HCT116 (cell line): ENCODE measurements around the gene PHOX2A. TPM values are rescaled to one million over a fixed set of nuclear protein-coding genes. Genes with fewer than 3 reads are reported as not detected.

Experiments used
- ATAC-seq: fragments of 200-7000 bp; cut with Tn5 transposase; 2 replicates; pipeline ENCODE4 v1.9.1; 2020; ENCODE audit warnings: mild to moderate bottlenecking, moderate library complexity
- BruUV-seq: library from RNA; stranded (reverse); fragments of 400-500 nt; replicated peaks from 2 replicates; lab custom pipeline; 2021; lab: Mats Ljungman, UMichigan
- CTCF ChIA-PET: fragments of 300-600 bp; sonication (Branson Sonifier 250); formaldehyde crosslinking; loops from one replicate; lab custom pipeline; 2021; ENCODE audit warnings: antibody characterized with exemption; lab: Charles Lee
- POLR2A ChIA-PET: fragments of 300-600, 350-600 bp; sonication (Branson Sonifier 250); formaldehyde crosslinking; loops from one replicate; lab custom pipeline; 2021; ENCODE audit warnings: antibody characterized with exemption; lab: Charles Lee
- RAD21 ChIA-PET, 2 experiments: fragments of 300-600 bp; sonication (Branson Sonifier 250); formaldehyde crosslinking; loops; one replicate each; lab custom pipeline; 2023; ENCODE audit warnings: low total read pairs in 2 of 2; ENCODE audit not compliant: uncharacterized antibody in 2 of 2, unreplicated experiment in 2 of 2, low non-redundant PET in 1 of 2; lab: Charles Lee
- DNase-seq: peaks from one replicate; pipeline ENCODE4 v3.0.0-alpha.2; 2010; ENCODE audit warnings: low read depth, low spot score
- H2AFZ ChIP-seq: fragments of 200-600 bp; shearing (Covaris generic), sonication (generic); 2 replicates; pipeline ENCODE4 v1.6.1; 2017; ENCODE audit warnings: low read depth, mixed run types, mixed read lengths, antibody characterized with exemption, low read length; ENCODE audit not compliant: poor library complexity, severe bottlenecking
- H3K27ac ChIP-seq: 2 replicates; pipeline ENCODE4 v1.5.1; 2012; ENCODE audit warnings: low read depth, low read length
- H3K27me3 ChIP-seq: fragments of 200-600 bp; sonication (generic); 2 replicates; pipeline ENCODE4 v1.6.1; 2016; ENCODE audit warnings: mixed run types, low read length, mixed read lengths; ENCODE audit not compliant: insufficient read depth
- H3K36me3 ChIP-seq, 2 experiments: fragments of 200-500 bp in 1 of 2; fragments of 200-600 bp in 1 of 2; sonication (Bioruptor generic) in 1 of 2; sonication (generic) in 1 of 2; 2 replicates each; pipeline versions ENCODE4 v1.5.1 to v1.6.1; 2014 to 2016; ENCODE audit warnings: low read length in 2 of 2, inconsistent platforms in 1 of 2, mixed read lengths in 1 of 2, mixed run types in 1 of 2; ENCODE audit not compliant: insufficient read depth in 2 of 2, control insufficient read depth in 1 of 2
- H3K4me1 ChIP-seq, 2 experiments: fragments of 200-600 bp in 1 of 2; sonication (generic) in 1 of 2; 2 replicates each; pipeline versions ENCODE4 v1.5.1 to v1.6.1; 2012 to 2017; ENCODE audit warnings: low read length in 2 of 2, inconsistent platforms in 1 of 2, mild to moderate bottlenecking in 1 of 2, mixed read lengths in 1 of 2, mixed run types in 1 of 2, moderate library complexity in 1 of 2; ENCODE audit not compliant: insufficient read depth in 2 of 2, control insufficient read depth in 1 of 2
- H3K4me2 ChIP-seq: fragments of 200-600 bp; sonication (generic); 2 replicates; pipeline ENCODE4 v1.6.1; 2017; ENCODE audit warnings: mixed run types, low read length, mixed read lengths
- H3K4me3 ChIP-seq, 2 experiments: fragments of 200-600 bp in 1 of 2; sonication (generic) in 1 of 2; replicated peaks in 1 of 2; 2 replicates each; pipeline ENCODE4 v1.5.1; 2011 to 2016; ENCODE audit warnings: low read length in 2 of 2, control low read depth in 1 of 2, low read depth in 1 of 2, mild to moderate bottlenecking in 1 of 2, mixed read lengths in 1 of 2, mixed run types in 1 of 2
- H3K79me2 ChIP-seq: fragments of 200-600 bp; sonication (generic); 2 replicates; pipeline ENCODE4 v1.6.1; 2017; ENCODE audit warnings: mild to moderate bottlenecking, mixed run types, low read length, moderate library complexity, mixed read lengths; ENCODE audit not compliant: insufficient read depth
- H3K9ac ChIP-seq: fragments of 200-600 bp; sonication (generic); 2 replicates; pipeline ENCODE4 v1.6.1; 2016; ENCODE audit warnings: low read length, mixed read lengths
- H3K9me2 ChIP-seq: fragments of 200-600 bp; sonication (generic), shearing (Covaris generic); 2 replicates; pipeline ENCODE4 v1.6.1; 2017; ENCODE audit warnings: mixed run types, mild to moderate bottlenecking, moderate library complexity; ENCODE audit not compliant: insufficient read depth
- H3K9me3 ChIP-seq, 2 experiments: fragments of 200-500 bp in 1 of 2; fragments of 200-600 bp in 1 of 2; sonication (Bioruptor generic) in 1 of 2; sonication (generic) in 1 of 2; 2 replicates each; pipeline ENCODE4 v1.6.1; 2014 to 2017; ENCODE audit warnings: low read length in 2 of 2, mixed read lengths in 2 of 2, inconsistent platforms in 1 of 2, low read depth in 1 of 2, mild to moderate bottlenecking in 1 of 2, mixed run types in 1 of 2, moderate library complexity in 1 of 2; ENCODE audit not compliant: control insufficient read depth in 1 of 2, insufficient read depth in 1 of 2
- H4K20me1 ChIP-seq: fragments of 200-600 bp; sonication (generic), shearing (Covaris generic); 2 replicates; pipeline ENCODE4 v1.6.1; 2017; ENCODE audit warnings: mixed run types, mild to moderate bottlenecking, moderate library complexity; ENCODE audit not compliant: insufficient read depth
- CEBPB ChIP-seq: IDR thresholded peaks from 2 replicates; pipeline ENCODE4 v1.6.1; 2012; ENCODE audit warnings: low read depth
- ELF1 ChIP-seq: IDR thresholded peaks from 2 replicates; pipeline ENCODE4 v1.6.1; 2012; ENCODE audit warnings: low read depth, borderline replicate concordance
- EZH2phosphoT487 ChIP-seq: fragments of 200-600 bp; IDR thresholded peaks from 2 replicates; pipeline ENCODE4 v1.6.1; 2018; ENCODE audit warnings: antibody characterized with exemption, borderline replicate concordance
- RAD21 ChIP-seq: IDR thresholded peaks from 2 replicates; pipeline ENCODE4 v1.6.1; 2012; ENCODE audit warnings: low read depth, mild to moderate bottlenecking
- SIN3A ChIP-seq: IDR thresholded peaks from 2 replicates; pipeline ENCODE4 v1.6.1; 2012; ENCODE audit warnings: low read depth
- SP1 ChIP-seq: IDR thresholded peaks from 2 replicates; pipeline ENCODE4 v1.6.1; 2012; ENCODE audit warnings: low read depth
- TCF7L2 ChIP-seq: IDR thresholded peaks from 2 replicates; pipeline ENCODE4 v1.7.0; 2011; ENCODE audit warnings: borderline replicate concordance, inconsistent platforms; ENCODE audit not compliant: insufficient read depth, insufficient read length; ENCODE audit errors: extremely low read depth
- YY1 ChIP-seq: IDR thresholded peaks from 2 replicates; pipeline ENCODE4 v1.6.1; 2011; ENCODE audit warnings: low read length, low read depth, moderate library complexity, mild to moderate bottlenecking; ENCODE audit not compliant: insufficient replicate concordance; ENCODE audit errors: extremely low read depth
- ZNF274 ChIP-seq: fragments of 200-500 bp; sonication (Bioruptor generic); IDR thresholded peaks from 2 replicates; pipeline ENCODE4 v1.6.1; 2014; ENCODE audit warnings: mild to moderate bottlenecking, low read depth, low read length, inconsistent platforms
- intact Hi-C: fragments of 100-400 bp; cut with micrococcal nuclease; formaldehyde crosslinking; loops from 2 replicates; pipeline ENCODE4 v1.10.0; 2022
- total RNA-seq: library from RNA; stranded (reverse); gene quantifications from one replicate; pipeline ENCODE4 v1.2.1, GENCODE V29; 2021; ENCODE audit not compliant: unreplicated experiment
- TF ChIP-seq, protein P1 (sequence below): IDR thresholded peaks from 2 replicates; pipeline ENCODE4 v1.6.1; 2011; ENCODE audit warnings: mild to moderate bottlenecking, low read length, moderate library complexity; ENCODE audit not compliant: insufficient replicate concordance; ENCODE audit errors: extremely low read depth
- TF ChIP-seq, protein P2 (sequence below), 3 experiments: fragments of 200-600 bp in 1 of 3; sonication (generic) in 1 of 3; IDR thresholded peaks in 2 of 3; conservative IDR thresholded peaks in 1 of 3; 2 replicates each; pipeline ENCODE4 v1.5.1; 2012 to 2017; ENCODE audit warnings: low read depth in 2 of 3, low read length in 2 of 3, antibody characterized with exemption in 1 of 3, borderline replicate concordance in 1 of 3, control low read depth in 1 of 3, mild to moderate bottlenecking in 1 of 3, mixed read lengths in 1 of 3, mixed run types in 1 of 3, moderate library complexity in 1 of 3; ENCODE audit not compliant: insufficient read depth in 1 of 3
- TF ChIP-seq, protein P3 (sequence below): IDR thresholded peaks from 2 replicates; pipeline ENCODE4 v1.6.1; 2012

Gene PHOX2A
- total RNA-seq, 1 experiment from 2014 or later, result not detected

DNA sequence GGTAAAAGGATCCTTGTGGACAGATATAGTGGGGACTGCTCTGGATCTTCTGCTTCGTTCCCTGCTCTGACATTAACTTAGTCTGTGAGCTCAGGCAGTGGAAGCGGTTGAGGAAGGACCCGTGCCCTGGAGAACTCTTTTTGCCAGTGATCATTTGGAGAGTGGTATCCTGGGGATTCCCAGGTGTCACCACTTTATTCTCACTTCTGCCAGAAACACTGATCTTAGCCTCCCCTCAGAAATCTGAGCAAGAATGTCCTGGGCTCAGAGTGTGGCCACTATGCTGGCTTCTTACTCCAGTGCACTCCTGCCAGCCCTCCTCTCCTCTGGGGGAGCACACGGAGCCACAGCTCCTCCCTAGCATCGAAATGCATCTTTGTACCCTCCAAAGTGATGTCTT, 7.6 kb upstream of the PHOX2A start (continued):
- TF ChIP-seq, protein P1, sequence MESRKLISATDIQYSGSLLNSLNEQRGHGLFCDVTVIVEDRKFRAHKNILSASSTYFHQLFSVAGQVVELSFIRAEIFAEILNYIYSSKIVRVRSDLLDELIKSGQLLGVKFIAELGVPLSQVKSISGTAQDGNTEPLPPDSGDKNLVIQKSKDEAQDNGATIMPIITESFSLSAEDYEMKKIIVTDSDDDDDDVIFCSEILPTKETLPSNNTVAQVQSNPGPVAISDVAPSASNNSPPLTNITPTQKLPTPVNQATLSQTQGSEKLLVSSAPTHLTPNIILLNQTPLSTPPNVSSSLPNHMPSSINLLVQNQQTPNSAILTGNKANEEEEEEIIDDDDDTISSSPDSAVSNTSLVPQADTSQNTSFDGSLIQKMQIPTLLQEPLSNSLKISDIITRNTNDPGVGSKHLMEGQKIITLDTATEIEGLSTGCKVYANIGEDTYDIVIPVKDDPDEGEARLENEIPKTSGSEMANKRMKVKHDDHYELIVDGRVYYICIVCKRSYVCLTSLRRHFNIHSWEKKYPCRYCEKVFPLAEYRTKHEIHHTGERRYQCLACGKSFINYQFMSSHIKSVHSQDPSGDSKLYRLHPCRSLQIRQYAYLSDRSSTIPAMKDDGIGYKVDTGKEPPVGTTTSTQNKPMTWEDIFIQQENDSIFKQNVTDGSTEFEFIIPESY, result no peak
- TF ChIP-seq, protein P2, sequence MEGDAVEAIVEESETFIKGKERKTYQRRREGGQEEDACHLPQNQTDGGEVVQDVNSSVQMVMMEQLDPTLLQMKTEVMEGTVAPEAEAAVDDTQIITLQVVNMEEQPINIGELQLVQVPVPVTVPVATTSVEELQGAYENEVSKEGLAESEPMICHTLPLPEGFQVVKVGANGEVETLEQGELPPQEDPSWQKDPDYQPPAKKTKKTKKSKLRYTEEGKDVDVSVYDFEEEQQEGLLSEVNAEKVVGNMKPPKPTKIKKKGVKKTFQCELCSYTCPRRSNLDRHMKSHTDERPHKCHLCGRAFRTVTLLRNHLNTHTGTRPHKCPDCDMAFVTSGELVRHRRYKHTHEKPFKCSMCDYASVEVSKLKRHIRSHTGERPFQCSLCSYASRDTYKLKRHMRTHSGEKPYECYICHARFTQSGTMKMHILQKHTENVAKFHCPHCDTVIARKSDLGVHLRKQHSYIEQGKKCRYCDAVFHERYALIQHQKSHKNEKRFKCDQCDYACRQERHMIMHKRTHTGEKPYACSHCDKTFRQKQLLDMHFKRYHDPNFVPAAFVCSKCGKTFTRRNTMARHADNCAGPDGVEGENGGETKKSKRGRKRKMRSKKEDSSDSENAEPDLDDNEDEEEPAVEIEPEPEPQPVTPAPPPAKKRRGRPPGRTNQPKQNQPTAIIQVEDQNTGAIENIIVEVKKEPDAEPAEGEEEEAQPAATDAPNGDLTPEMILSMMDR (IDR thresholded peaks at IDR 0.05 in 2 of 3, conservative IDR thresholded peaks at IDR 0.05 in 1 of 3; ENCODE audit: borderline replicate concordance in 1 of 3, insufficient read depth in 1 of 3, low read depth in 2 of 3, low read length in 2 of 3), result no peak
- TF ChIP-seq SIN3A (no peak), ELF1 (no peak), TCF7L2 (no peak)

DNA sequence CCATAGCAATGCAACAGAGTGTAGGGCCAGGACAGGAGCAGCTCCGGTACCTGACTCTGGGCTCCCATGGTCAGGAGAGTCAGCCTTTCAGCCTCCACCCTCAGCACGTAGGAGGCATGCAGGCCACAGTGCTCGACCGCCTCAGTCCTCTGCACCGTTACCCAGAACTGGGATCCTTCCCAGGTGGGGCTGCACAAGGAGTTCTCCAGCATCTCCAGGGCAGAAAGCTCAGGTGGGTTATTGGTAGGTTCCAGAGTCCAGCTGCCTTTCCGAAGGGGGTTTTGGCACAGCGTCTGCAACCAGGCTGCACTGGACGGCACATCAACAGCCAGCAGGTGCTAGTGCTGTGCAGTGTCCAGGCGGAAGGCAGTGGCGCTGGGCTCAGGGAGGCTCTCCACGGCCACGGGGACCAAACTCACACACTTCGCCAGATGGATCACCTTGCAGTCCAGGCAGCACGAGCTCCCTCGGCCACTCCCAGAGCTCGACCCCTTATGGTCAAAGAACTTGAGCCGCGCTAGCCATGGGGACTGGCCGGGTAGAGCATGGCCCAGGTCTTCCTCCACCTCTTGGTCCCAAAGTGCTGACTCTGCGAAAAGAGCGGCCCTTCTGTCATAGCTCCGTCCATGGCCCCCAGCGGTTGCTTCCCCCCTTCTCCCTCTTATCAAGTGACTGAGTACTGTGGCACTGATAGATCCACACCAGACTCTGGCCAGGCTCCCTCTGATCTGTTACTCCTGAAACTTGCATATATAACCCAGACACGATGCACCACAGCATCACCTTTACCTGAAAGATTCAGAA, 6.9 kb upstream of the PHOX2A start:
- ChIA-PET POLR2A (no interaction called here), RAD21 (no interaction called here), CTCF (interaction anchor here (1.3 kb wide), 1 partner anchor 12 kb away, joined by 3 read pairs; no protein-coding TSS in a partner anchor)
- intact Hi-C loops, result no loop called here
- no peaks in the 10 kb centered on the region for H3K9me3 ChIP-seq
- no peaks in the 10 kb centered on the region for H4K20me1 ChIP-seq
- no peaks in the 10 kb centered on the region; a peak in 1 of 4 replicates for H3K4me1 ChIP-seq
- no peaks in the 10 kb centered on the region for H3K9me2 ChIP-seq
- no peaks in the 10 kb centered on the region for H3K27me3 ChIP-seq
- no peak overlapping the region for H3K4me3 ChIP-seq
- DNase-seq (no peak), ATAC-seq (no peak)
- TF ChIP-seq CEBPB, result no peak
- TF ChIP-seq YY1, result no peak
- no peak for TF ChIP-seq TCF7L2
- TF ChIP-seq, protein P3, sequence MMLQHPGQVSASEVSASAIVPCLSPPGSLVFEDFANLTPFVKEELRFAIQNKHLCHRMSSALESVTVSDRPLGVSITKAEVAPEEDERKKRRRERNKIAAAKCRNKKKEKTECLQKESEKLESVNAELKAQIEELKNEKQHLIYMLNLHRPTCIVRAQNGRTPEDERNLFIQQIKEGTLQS, result no peak
- no peak for TF ChIP-seq SP1
- no peak for TF ChIP-seq ZNF274
- no peak for TF ChIP-seq RAD21
- no peak for TF ChIP-seq EZH2phosphoT487
- no peaks in the 10 kb centered on the region for H3K36me3 ChIP-seq
- no peak overlapping the region for H3K9ac ChIP-seq
- H3K79me2 ChIP-seq, result no peaks in the 10 kb centered on the region
- no peak overlapping the region for H3K4me2 ChIP-seq
- H2AFZ ChIP-seq, result no peak overlapping the region
- no peak overlapping the region for H3K27ac ChIP-seq
- BruUV-seq, result no TSS peak
